Neural crest cell (in vitro differentiated cells): ENCODE data around the gene LAMC2. TPM values are rescaled to one million over a fixed set of nuclear protein-coding genes. Genes with fewer than 3 reads are reported as not detected.

Experiments used
- DNase-seq: peaks from one replicate; pipeline ENCODE4 v3.0.0; 2021; ENCODE audit warnings: low read depth, mixed read lengths, low spot score
- H3K27ac Mint-ChIP-seq: one replicate; pipeline ENCODE4 v1.8.0; 2021; ENCODE audit warnings: mild to moderate bottlenecking, mixed read lengths; ENCODE audit not compliant: unreplicated experiment
- H3K27me3 Mint-ChIP-seq: 2 replicates; pipeline ENCODE4 v1.8.0; 2021; ENCODE audit warnings: low read depth, mild to moderate bottlenecking, mixed read lengths
- H3K36me3 Mint-ChIP-seq: 2 replicates; pipeline ENCODE4 v1.8.0; 2021; ENCODE audit warnings: low read depth, mild to moderate bottlenecking, mixed read lengths
- H3K4me1 Mint-ChIP-seq: 2 replicates; pipeline ENCODE4 v1.8.0; 2021; ENCODE audit warnings: mixed read lengths
- H3K4me3 Mint-ChIP-seq: one replicate; pipeline ENCODE4 v1.8.0; 2021; ENCODE audit warnings: mild to moderate bottlenecking, mixed read lengths
- H3K9me3 Mint-ChIP-seq: 2 replicates; pipeline ENCODE4 v1.8.0; 2021; ENCODE audit warnings: mixed read lengths
- total RNA-seq: library from RNA; stranded (reverse); gene quantifications from 2 replicates; pipeline ENCODE4 v1.2.1, GENCODE V29; 2021
- TF ChIP-seq, protein P1 (sequence below): fragments of 200-600 bp; sonication (generic); conservative IDR thresholded peaks from 2 replicates; pipeline ENCODE4 v1.5.0; 2021; ENCODE audit warnings: antibody characterized with exemption, mild to moderate bottlenecking

Gene LAMC2
- total RNA-seq, 1 donor from 2014 or later: not detected

DNA sequence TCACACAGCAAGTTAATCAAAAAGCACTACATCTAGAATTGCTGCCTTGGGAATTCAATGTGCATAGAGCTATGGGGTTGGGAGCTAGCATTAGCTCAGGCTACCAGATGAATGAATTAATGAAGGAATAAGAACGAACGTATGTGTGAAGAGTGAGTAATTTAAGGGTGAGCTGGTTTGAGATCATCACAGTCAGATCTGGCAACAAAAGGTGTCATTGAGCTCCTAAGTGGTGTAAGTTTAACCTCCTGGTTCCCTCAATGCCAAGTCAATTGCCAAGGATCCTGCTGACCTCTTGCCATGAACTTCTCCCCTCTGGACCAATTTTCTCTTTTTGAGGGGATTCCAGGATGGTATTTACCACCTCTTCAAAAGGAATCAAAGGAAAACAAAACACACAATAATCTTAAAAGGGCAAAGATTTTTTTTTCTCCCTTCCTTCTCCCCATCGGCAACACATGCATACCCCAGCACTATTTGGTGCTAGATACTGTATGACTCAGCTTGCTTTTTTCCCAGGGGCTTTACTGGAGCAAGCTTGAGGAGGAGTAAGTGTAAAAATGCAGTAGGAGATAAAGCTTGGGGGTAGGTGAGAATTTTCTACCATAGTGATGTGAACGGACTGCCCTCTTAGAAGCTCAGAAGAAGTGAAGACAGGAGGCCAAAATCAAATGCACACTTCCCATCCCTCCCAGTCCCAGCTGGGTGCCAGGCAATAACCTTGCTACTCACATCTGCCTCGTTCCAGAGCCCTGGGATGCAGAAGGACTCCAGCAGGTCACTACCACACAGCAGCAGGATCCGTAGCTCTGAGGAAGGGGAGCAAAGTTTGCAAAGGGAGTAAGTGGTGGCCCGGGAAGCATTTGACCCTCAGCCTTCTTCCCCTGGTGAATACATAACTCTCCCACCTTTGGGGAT lies 92.0 kb downstream of the LAMC2 start:
- Mint-ChIP-seq H3K27ac (no peak overlapping the region), H3K4me3 (no peak overlapping the region), H3K27me3 (no peaks in the 10 kb centered on the region)

DNA sequence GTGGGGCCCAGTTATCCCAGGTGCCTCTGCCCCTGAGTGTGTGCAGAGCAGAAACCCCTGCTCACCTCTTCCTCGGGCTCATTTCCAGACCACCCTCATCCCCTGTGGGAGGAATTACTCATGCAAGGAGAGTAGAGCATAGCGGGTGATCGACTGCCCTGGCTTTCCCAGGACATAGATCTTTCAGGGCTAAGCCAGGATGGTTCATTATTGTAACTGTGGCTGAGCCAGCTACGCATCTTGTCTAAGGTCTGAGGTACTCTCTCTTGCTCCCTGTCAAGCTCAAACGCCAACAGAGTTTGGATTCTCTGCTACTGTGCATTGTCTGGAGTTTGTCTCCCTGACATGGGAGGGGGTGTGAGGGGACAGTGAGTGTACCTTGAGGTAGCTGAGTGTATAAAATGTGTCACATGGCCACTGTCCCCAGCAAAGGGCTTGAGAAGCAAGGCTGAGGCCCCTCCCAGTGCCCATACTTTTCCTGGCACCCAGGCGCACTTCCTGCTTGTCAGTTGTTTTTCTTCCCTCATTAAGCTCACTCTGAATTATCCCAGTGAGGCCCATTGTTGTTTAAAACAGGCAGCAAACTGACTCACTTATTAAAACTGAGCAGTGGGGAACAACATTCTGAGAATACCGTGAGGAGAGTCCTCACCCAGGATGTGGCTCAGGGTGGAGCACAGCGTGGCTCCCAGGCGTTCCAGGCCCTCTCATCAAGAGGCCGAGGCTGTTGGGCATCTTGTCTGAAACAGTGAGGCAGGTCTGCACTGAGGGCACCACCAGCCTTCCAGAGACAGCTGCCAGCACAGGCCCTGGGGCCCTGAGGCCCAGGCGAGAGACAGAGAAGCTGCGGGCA lies 92.9 kb downstream of the LAMC2 start:
- TF ChIP-seq, protein P1, sequence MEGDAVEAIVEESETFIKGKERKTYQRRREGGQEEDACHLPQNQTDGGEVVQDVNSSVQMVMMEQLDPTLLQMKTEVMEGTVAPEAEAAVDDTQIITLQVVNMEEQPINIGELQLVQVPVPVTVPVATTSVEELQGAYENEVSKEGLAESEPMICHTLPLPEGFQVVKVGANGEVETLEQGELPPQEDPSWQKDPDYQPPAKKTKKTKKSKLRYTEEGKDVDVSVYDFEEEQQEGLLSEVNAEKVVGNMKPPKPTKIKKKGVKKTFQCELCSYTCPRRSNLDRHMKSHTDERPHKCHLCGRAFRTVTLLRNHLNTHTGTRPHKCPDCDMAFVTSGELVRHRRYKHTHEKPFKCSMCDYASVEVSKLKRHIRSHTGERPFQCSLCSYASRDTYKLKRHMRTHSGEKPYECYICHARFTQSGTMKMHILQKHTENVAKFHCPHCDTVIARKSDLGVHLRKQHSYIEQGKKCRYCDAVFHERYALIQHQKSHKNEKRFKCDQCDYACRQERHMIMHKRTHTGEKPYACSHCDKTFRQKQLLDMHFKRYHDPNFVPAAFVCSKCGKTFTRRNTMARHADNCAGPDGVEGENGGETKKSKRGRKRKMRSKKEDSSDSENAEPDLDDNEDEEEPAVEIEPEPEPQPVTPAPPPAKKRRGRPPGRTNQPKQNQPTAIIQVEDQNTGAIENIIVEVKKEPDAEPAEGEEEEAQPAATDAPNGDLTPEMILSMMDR: no peak
- peaks cover 27% of the 10 kb centered on the region for H3K4me1 Mint-ChIP-seq
- no peaks in the 10 kb centered on the region for H3K36me3 Mint-ChIP-seq
- no peaks in the 10 kb centered on the region for H3K9me3 Mint-ChIP-seq
- DNase-seq: no peak
- no peaks in the 10 kb centered on the region for H3K27me3 Mint-ChIP-seq
- no peak overlapping the region for H3K4me3 Mint-ChIP-seq
- no peak overlapping the region for H3K27ac Mint-ChIP-seq

More for the DNA sequence above, 92.0 kb downstream of the LAMC2 start:
- H3K36me3 Mint-ChIP-seq: no peaks in the 10 kb centered on the region
- no peak for DNase-seq
- H3K9me3 Mint-ChIP-seq: no peaks in the 10 kb centered on the region
- TF ChIP-seq, protein P1: no peak
- peaks cover 27% of the 10 kb centered on the region for H3K4me1 Mint-ChIP-seq

DNA sequence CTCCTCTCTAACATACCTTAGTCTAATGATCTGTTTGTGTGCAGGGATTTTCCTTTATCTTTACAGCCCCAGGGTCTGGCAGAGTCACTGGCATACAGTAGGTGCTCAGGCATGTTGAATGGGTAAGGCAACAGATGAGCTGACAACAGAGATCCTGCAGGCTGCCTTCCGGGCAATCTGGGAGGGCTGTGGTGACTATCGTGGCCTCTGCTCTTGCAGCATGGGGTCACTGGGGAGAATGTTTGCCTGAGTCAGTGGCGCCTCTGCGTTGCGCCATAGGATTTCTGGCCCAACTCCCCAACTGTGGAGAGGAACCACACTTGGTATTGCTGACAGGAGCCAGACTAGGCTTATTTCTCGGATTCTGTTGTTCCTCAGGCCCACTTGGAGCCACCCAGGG lies 93.8 kb downstream of the LAMC2 start:
- peaks cover 27% of the 10 kb centered on the region for H3K4me1 Mint-ChIP-seq

DNA sequence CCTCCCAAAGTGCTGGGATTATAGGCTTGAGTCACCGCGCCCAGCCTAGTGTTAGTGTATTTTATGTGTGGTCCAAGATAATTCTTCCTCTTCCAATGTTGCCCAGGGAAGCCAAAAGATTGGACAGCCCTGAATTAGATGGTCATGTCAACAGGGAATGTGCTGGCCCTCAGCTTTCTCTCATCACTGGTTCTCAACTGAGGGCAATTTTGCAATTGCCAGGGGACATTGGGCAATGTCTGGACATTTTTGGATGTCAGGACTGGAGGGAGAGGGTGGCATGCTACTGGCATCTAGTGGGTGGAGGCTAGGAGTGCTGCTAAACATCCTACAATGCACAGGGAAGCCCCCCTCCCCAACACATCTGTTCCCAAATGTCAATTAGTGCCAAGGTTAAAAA lies 95.0 kb downstream of the LAMC2 start:
- Mint-ChIP-seq H3K4me1 (peaks cover 27% of the 10 kb centered on the region), H3K27me3 (peaks cover 4% of the 10 kb centered on the region), H3K27ac (no peak overlapping the region), H3K9me3 (no peaks in the 10 kb centered on the region), H3K4me3 (no peak overlapping the region), H3K36me3 (no peaks in the 10 kb centered on the region)
- TF ChIP-seq, protein P1: no peak
- DNase-seq: no peak

More for the DNA sequence above, 93.8 kb downstream of the LAMC2 start:
- no peaks in the 10 kb centered on the region for H3K36me3 Mint-ChIP-seq
- DNase-seq: no peak
- H3K27ac Mint-ChIP-seq: no peak overlapping the region
- H3K4me3 Mint-ChIP-seq: no peak overlapping the region
- TF ChIP-seq, protein P1: no peak
- H3K27me3 Mint-ChIP-seq: peaks cover 4% of the 10 kb centered on the region
- no peaks in the 10 kb centered on the region for H3K9me3 Mint-ChIP-seq

DNA sequence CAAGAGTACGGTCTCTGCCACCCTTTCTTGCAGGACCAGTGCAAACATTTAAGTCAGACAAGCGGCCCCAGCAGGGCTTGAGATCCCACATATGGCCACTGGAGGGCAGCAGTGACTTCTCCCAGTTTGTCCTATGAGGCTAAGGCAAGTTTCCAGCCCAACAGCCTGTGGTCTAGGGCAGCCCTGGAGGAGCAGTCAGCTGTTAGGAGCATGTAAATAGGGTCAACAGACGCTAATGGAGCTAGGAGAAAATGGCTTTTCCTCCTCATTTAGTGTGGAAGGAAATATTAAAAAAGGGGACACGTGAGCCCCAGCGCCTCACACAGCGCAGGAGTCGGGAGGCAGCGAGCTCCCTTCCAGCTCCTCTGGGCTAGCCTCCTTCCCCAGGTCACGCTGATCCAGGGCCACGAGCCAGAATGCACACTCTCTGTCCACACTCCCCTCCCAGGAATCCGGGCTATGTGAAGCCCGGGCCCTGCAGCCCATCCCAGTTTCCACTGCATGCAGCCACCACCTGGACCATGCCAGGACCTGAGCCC lies 95.6 kb downstream of the LAMC2 start:
- H3K4me3 Mint-ChIP-seq: no peak overlapping the region
- peak; percentile 90 for DNase-seq
- TF ChIP-seq, protein P1: peak; percentile 97
- H3K27ac Mint-ChIP-seq: no peak overlapping the region
- no peaks in the 10 kb centered on the region for H3K36me3 Mint-ChIP-seq
- H3K4me1 Mint-ChIP-seq: peaks cover 26% of the 10 kb centered on the region
- H3K27me3 Mint-ChIP-seq: peaks cover 4% of the 10 kb centered on the region
- no peaks in the 10 kb centered on the region for H3K9me3 Mint-ChIP-seq
